Measurements from ENCODE around the gene ZNF385B.

The ZNF385B gene

GRCh38 chr2:179438654-179439053 is 422.8 kb downstream of the ZNF385B start:
- Histone ChIP-seq H3K4me2 (ENCODE audit: low read depth, low read length) (no peak overlapping the region), H3K4me1 (ENCODE audit: low read length) (no peaks in the 10 kb centered on the region)

DNA sequence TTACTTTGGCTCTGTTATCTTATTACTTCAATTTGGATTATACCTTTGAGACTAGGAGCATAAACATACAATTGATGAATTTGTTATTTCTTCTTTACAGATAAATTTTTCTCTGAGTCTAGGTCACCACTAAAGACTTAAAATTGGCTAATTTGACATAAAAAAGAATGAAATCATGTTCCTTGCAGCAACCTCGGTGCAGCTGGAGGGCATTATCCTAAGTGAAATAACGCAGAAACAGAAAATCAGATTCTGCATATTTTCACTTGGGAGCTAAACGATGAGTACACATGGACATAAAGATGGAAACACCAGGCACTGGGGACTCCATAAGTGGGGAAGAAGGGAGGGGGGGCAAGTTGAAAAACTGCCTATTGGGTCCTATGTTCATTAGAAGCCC is 424.0 kb downstream of the ZNF385B start:
- Histone ChIP-seq H3K9ac (ENCODE audit: low read length) (no peak overlapping the region), H3K36me3 (replicated peaks; ENCODE audit: insufficient read depth, low read length) (no peaks in the 10 kb centered on the region), H4K20me1 (ENCODE audit: insufficient read depth, low read length) (no peaks in the 10 kb centered on the region), H3F3A (ENCODE audit: insufficient read depth, low read length) (no peaks in the 10 kb centered on the region), H3K9me3 (replicated peaks; ENCODE audit: insufficient read depth, low read length) (no peaks in the 10 kb centered on the region), H3K9me2 (replicated peaks; ENCODE audit: insufficient read depth, low read length) (no peaks in the 10 kb centered on the region), H3K79me2 (ENCODE audit: low read length) (no peaks in the 10 kb centered on the region), H3K4me3 (ENCODE audit: low read length) (no peak overlapping the region), H3K4me2 (ENCODE audit: low read depth, low read length) (no peak overlapping the region), H3K4me1 (ENCODE audit: low read length) (no peaks in the 10 kb centered on the region), H2AFZ (ENCODE audit: low read length) (no peak overlapping the region), H3K27me3 (replicated peaks; ENCODE audit: insufficient read depth, low read length) (no peaks in the 10 kb centered on the region), H3K27ac (ENCODE audit: low read length) (no peak overlapping the region)
- no peak for DNase-seq
- no peak for TF ChIP-seq CTCF (IDR thresholded peaks at IDR 0.05; ENCODE audit: low read length)
- no peak for TF ChIP-seq EZH2 (optimal IDR thresholded peaks at IDR 0.05; ENCODE audit: low read depth, low read length)
- no peak for TF ChIP-seq EZH2phosphoT487 (IDR thresholded peaks at IDR 0.05; ENCODE audit: low read length)

More at GRCh38 chr2:179438654-179439053, 422.8 kb downstream of the ZNF385B start:
- Histone ChIP-seq H3K79me2 (ENCODE audit: low read length) (no peaks in the 10 kb centered on the region), H4K20me1 (ENCODE audit: insufficient read depth, low read length) (no peaks in the 10 kb centered on the region), H3K27me3 (replicated peaks; ENCODE audit: insufficient read depth, low read length) (no peaks in the 10 kb centered on the region), H2AFZ (ENCODE audit: low read length) (no peak overlapping the region), H3K27ac (ENCODE audit: low read length) (no peak overlapping the region), H3K9me3 (replicated peaks; ENCODE audit: insufficient read depth, low read length) (no peaks in the 10 kb centered on the region), H3K9me2 (replicated peaks; ENCODE audit: insufficient read depth, low read length) (no peaks in the 10 kb centered on the region), H3K4me3 (ENCODE audit: low read length) (no peak overlapping the region), H3K36me3 (replicated peaks; ENCODE audit: insufficient read depth, low read length) (no peaks in the 10 kb centered on the region), H3K9ac (ENCODE audit: low read length) (no peak overlapping the region), H3F3A (ENCODE audit: insufficient read depth, low read length) (no peaks in the 10 kb centered on the region)
- DNase-seq, result no peak
- no peak for TF ChIP-seq EZH2 (optimal IDR thresholded peaks at IDR 0.05; ENCODE audit: low read depth, low read length)
- no peak for TF ChIP-seq CTCF (IDR thresholded peaks at IDR 0.05; ENCODE audit: low read length)
- TF ChIP-seq EZH2phosphoT487 (IDR thresholded peaks at IDR 0.05; ENCODE audit: low read length), result no peak

DNA sequence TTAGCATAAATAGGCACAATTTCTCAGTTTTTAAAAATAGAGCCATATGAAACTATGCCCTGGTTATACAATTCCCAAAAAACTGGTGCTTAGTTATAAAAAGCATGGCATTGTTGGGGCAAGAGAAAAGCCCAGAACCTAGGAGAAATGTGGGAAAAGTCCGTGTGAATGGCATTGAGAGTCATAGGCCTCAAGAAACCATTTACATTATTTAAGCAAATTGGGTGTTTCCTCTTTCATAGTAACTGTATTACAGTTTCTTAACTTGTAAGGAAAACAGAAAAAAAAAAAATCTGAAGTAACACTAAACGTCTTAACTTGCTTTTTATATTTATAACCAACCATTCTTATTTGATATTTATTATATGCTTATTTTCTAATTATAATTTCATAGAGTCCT is 425.8 kb downstream of the ZNF385B start:
- DNase-seq, result no peak
- Histone ChIP-seq H3F3A (ENCODE audit: insufficient read depth, low read length) (no peaks in the 10 kb centered on the region), H3K4me2 (ENCODE audit: low read depth, low read length) (no peak overlapping the region), H3K27ac (ENCODE audit: low read length) (no peak overlapping the region), H3K4me1 (ENCODE audit: low read length) (no peaks in the 10 kb centered on the region), H4K20me1 (ENCODE audit: insufficient read depth, low read length) (no peaks in the 10 kb centered on the region), H3K9me3 (replicated peaks; ENCODE audit: insufficient read depth, low read length) (no peaks in the 10 kb centered on the region), H3K9ac (ENCODE audit: low read length) (no peak overlapping the region), H2AFZ (ENCODE audit: low read length) (no peak overlapping the region), H3K79me2 (ENCODE audit: low read length) (no peaks in the 10 kb centered on the region), H3K27me3 (replicated peaks; ENCODE audit: insufficient read depth, low read length) (no peaks in the 10 kb centered on the region), H3K36me3 (replicated peaks; ENCODE audit: insufficient read depth, low read length) (no peaks in the 10 kb centered on the region), H3K9me2 (replicated peaks; ENCODE audit: insufficient read depth, low read length) (no peaks in the 10 kb centered on the region), H3K4me3 (ENCODE audit: low read length) (no peak overlapping the region)
- TF ChIP-seq EZH2phosphoT487 (IDR thresholded peaks at IDR 0.05; ENCODE audit: low read length), result no peak
- no peak for TF ChIP-seq EZH2 (optimal IDR thresholded peaks at IDR 0.05; ENCODE audit: low read depth, low read length)
- TF ChIP-seq CTCF (IDR thresholded peaks at IDR 0.05; ENCODE audit: low read length), result no peak

All from MM.1S (cell line).